A549 (cell line): Measurements from ENCODE around the gene ADA.

ENCODE experiments used
- CTCF ChIP-seq: fragments of >200 bp; sonication (Bioruptor Twin); formaldehyde crosslinking; IDR thresholded peaks from 3 replicates; pipeline ENCODE4 v1.5.1; 2016
- EHMT2 ChIP-seq: fragments of 200-600 bp; sonication (generic); IDR thresholded peaks from 2 replicates; pipeline ENCODE4 v1.6.1; 2016; ENCODE audit warnings: antibody characterized with exemption, low read depth, mild to moderate bottlenecking, moderate library complexity
- EP300 ChIP-seq, 2 experiments: fragments of >200 bp; sonication (Bioruptor Twin); formaldehyde crosslinking; IDR thresholded peaks; 2 replicates in 1 of 2; 3 replicates in 1 of 2; pipeline ENCODE4 v1.6.1; 2016 to 2017
- HOXB13 ChIP-seq: fragments of 250-450 bp; sonication (Bioruptor Pico); IDR thresholded peaks from 2 replicates; pipeline ENCODE4 v1.5.0; 2020; ENCODE audit warnings: low read depth, mild to moderate bottlenecking, moderate library complexity
- KDM5A ChIP-seq: fragments of 200-600 bp; sonication (generic); IDR thresholded peaks from 2 replicates; pipeline ENCODE4 v1.6.1; 2016; ENCODE audit warnings: antibody characterized with exemption, mild to moderate bottlenecking
- NFE2L2 ChIP-seq: fragments of 150-350 bp; conservative IDR thresholded peaks from 2 replicates; pipeline ENCODE4 v1.6.1; 2014; ENCODE audit warnings: low read length
- PHF8 ChIP-seq: fragments of 200-600 bp; sonication (generic); IDR thresholded peaks from 2 replicates; pipeline ENCODE4 v1.6.1; 2016; ENCODE audit warnings: low read depth, mild to moderate bottlenecking, antibody characterized with exemption, moderate library complexity, borderline replicate concordance
- POLR2A ChIP-seq: IDR thresholded peaks from 2 replicates; pipeline ENCODE4 v1.6.1; 2012; ENCODE audit warnings: mild to moderate bottlenecking, low read length
- RAD21 ChIP-seq, 2 experiments: fragments of >200 bp in 1 of 2; sonication (Bioruptor Twin) in 1 of 2; formaldehyde crosslinking in 1 of 2; IDR thresholded peaks in 1 of 2; conservative IDR thresholded peaks in 1 of 2; 2 replicates in 1 of 2; 3 replicates in 1 of 2; pipeline ENCODE4 v1.6.1; 2012 to 2018; ENCODE audit warnings: inconsistent platforms in 1 of 2
- REST ChIP-seq: fragments of 200-600 bp; sonication (generic); IDR thresholded peaks from 2 replicates; pipeline ENCODE4 v1.6.1; 2016; ENCODE audit warnings: antibody characterized with exemption, mild to moderate bottlenecking, moderate library complexity
- RFX5 ChIP-seq: fragments of 450-650 bp; IDR thresholded peaks from 2 replicates; pipeline ENCODE4 v1.7.1; 2014; ENCODE audit warnings: antibody characterized with exemption, mild to moderate bottlenecking, moderate library complexity
- SMC3 ChIP-seq: fragments of >200 bp; sonication (Bioruptor Twin); formaldehyde crosslinking; IDR thresholded peaks from 3 replicates; pipeline ENCODE4 v1.6.1; 2018; ENCODE audit warnings: inconsistent platforms
- ZFP36 ChIP-seq: fragments of 450-650 bp; IDR thresholded peaks from 2 replicates; pipeline ENCODE4 v1.6.1; 2014; ENCODE audit warnings: borderline replicate concordance; ENCODE audit not compliant: partially characterized antibody

DNA sequence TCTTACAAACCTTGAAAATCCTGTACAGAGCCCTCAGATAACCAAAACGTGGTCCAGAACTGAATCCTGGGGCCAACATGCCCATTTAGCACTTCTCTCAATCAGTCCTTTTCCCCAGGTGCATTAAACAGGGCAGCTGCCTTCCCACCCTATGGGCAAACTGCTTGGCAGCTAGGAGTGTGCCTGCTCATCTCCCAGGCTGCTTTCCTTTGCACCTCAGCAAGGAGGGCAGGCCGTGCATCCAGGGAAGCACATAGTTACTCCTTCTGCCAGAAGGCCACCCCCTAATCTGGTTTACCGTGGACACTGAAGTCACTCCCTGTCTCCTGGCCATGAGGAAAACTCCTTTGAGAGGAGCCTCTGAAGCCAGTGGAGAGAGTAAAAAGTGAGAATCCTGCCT, 59.1 kb downstream of the ADA start:
- TF ChIP-seq PHF8 (no peak), POLR2A (no peak), CTCF (no peak), EHMT2 (no peak), EP300 (IDR thresholded peaks at IDR 0.05) (no peak), RAD21 (conservative IDR thresholded peaks at IDR 0.05 in 1 of 2, IDR thresholded peaks at IDR 0.05 in 1 of 2) (no peak), KDM5A (no peak), SMC3 (no peak), NFE2L2 (no peak), HOXB13 (CRISPR knock-in tag) (no peak), ZFP36 (no peak), RFX5 (no peak), REST (no peak)
